ENCODE measurements around the gene NTM. TPM values are rescaled to one million over a fixed set of nuclear protein-coding genes. Genes with fewer than 3 reads are reported as not detected.
A peak's percentile ranks its signal among the peaks of the same experiment; 100 is the strongest.

Gene NTM
- total and polyA plus RNA-seq, 2 experiments from 2014 or later: 25.9 to 49.0 TPM

DNA sequence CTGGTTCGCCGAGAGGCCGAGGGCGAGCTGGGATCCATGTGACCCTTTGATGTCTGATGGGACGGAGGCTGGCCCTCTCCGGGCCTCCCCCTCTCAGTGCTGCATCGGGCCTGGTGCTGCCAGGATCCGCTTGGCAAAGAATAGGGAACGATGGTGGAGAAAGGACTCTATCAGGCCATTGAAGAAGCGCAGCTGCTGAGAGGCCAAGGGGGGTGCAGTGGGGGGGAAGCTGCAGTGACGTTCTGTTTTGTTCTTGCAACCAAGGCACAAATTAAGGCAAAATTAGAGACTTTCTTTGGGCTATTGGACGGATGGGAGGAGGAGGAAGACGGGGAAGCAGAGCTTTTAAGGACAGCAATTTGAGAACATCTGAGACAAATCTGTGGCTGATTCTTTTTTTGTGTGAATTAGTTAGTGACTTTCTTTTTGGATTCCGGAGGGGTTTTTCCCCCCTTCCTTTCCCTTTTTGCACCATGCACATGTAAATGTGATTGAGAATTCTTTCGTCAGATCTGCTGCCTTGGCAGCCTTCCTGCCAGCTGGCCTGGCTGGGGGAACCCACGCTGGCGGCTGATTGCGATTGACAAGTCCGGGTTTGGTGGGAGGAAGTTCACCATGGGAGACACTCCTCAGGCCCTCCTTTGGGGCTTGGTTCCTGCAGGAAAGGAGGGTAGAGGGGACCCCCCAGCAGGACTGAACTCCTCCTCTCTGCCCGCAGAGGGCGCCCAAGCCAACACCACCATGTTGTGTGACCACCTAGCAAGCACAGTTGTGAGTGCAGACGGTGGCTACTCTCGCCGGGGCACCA, 214.6 kb downstream of the NTM start:
- Histone ChIP-seq H2AFZ (no peak overlapping the region), H3K27me3 (replicated peaks; ENCODE audit: insufficient read depth) (no peaks in the 10 kb centered on the region), H3K4me3 (no peak overlapping the region), H4K20me1 (ENCODE audit: insufficient read depth) (no peaks in the 10 kb centered on the region), H3F3A (ENCODE audit: insufficient read depth) (peaks cover 15% of the 10 kb centered on the region), H3K9ac (no peak overlapping the region), H3K27ac (no peak overlapping the region), H3K9me2 (ENCODE audit: insufficient read depth) (no peaks in the 10 kb centered on the region), H3K79me2 (ENCODE audit: insufficient read depth) (no peaks in the 10 kb centered on the region), H3K4me2 (ENCODE audit: unreplicated experiment) (no peak overlapping the region), H3K4me1 (ENCODE audit: insufficient read depth) (peaks cover 21% of the 10 kb centered on the region), H3K9me3 (ENCODE audit: low read depth) (no peaks in the 10 kb centered on the region), H3K36me3 (ENCODE audit: low read depth) (no peaks in the 10 kb centered on the region)
- in situ Hi-C loops (cut with MboI): loop anchor here (5.0 kb wide), 1 partner anchor 82 kb away; no protein-coding TSS in a partner anchor
- WGBS, 2 experiments (ENCODE audit: low coverage in 1 of 2, low lambda C conversion rate in 2 of 2, missing lambda C conversion rate in 2 of 2): 62 to 63% methylated on average over 24 of the region's 24 CpGs
- DNase-seq: no peak
- TF ChIP-seq EZH2phosphoT487 (IDR thresholded peaks at IDR 0.05; ENCODE audit: insufficient read depth, low read depth) (no peak), EZH2 (IDR thresholded peaks at IDR 0.05; ENCODE audit: insufficient read depth, poor library complexity, severe bottlenecking) (no peak)

GRCh38 chr11:131588057-131588456, 217.6 kb downstream of the NTM start:
- Histone ChIP-seq H3F3A (ENCODE audit: insufficient read depth) (no peaks in the 10 kb centered on the region), H3K4me1 (ENCODE audit: insufficient read depth) (peaks cover 9% of the 10 kb centered on the region), H3K4me3 (no peak overlapping the region), H3K4me2 (ENCODE audit: unreplicated experiment) (no peak overlapping the region), H3K9me2 (ENCODE audit: insufficient read depth) (no peaks in the 10 kb centered on the region), H3K36me3 (ENCODE audit: low read depth) (no peaks in the 10 kb centered on the region), H4K20me1 (ENCODE audit: insufficient read depth) (no peaks in the 10 kb centered on the region), H3K9ac (no peak overlapping the region), H3K79me2 (ENCODE audit: insufficient read depth) (no peaks in the 10 kb centered on the region), H3K27me3 (replicated peaks; ENCODE audit: insufficient read depth) (no peaks in the 10 kb centered on the region), H2AFZ (no peak overlapping the region), H3K9me3 (ENCODE audit: low read depth) (no peaks in the 10 kb centered on the region), H3K27ac (no peak overlapping the region)
- WGBS, 2 experiments (ENCODE audit: low coverage in 1 of 2, low lambda C conversion rate in 2 of 2, missing lambda C conversion rate in 2 of 2): 34 to 41% methylated on average over 3 of the region's 3 CpGs
- TF ChIP-seq EZH2phosphoT487 (IDR thresholded peaks at IDR 0.05; ENCODE audit: insufficient read depth, low read depth) (no peak), EZH2 (IDR thresholded peaks at IDR 0.05; ENCODE audit: insufficient read depth, poor library complexity, severe bottlenecking) (no peak)
- in situ Hi-C loops (cut with MboI): loop anchor here (5.0 kb wide), 1 partner anchor 79 kb away; no protein-coding TSS in a partner anchor
- no peak for DNase-seq

- WGBS, 2 experiments (ENCODE audit: low coverage in 1 of 2, low lambda C conversion rate in 2 of 2, missing lambda C conversion rate in 2 of 2): 33 to 38% methylated on average over 7 of the region's 7 CpGs
- H3K4me2 ChIP-seq (ENCODE audit: unreplicated experiment): peak overlapping the region; percentile 5
- no peaks in the 10 kb centered on the region for H3K79me2 ChIP-seq (ENCODE audit: insufficient read depth)
- no peak overlapping the region for H3K4me3 ChIP-seq
- H3K36me3 ChIP-seq (ENCODE audit: low read depth): no peaks in the 10 kb centered on the region
- H3K9me3 ChIP-seq (ENCODE audit: low read depth): no peaks in the 10 kb centered on the region
- in situ Hi-C loops (cut with MboI): no loop called here
- TF ChIP-seq EZH2 (IDR thresholded peaks at IDR 0.05; ENCODE audit: insufficient read depth, poor library complexity, severe bottlenecking): no peak
- TF ChIP-seq EZH2phosphoT487 (IDR thresholded peaks at IDR 0.05; ENCODE audit: insufficient read depth, low read depth): no peak
- no peaks in the 10 kb centered on the region for H4K20me1 ChIP-seq (ENCODE audit: insufficient read depth)
- no peak overlapping the region for H3K9ac ChIP-seq
- peak; percentile 66 for DNase-seq
- H3F3A ChIP-seq (ENCODE audit: insufficient read depth): no peaks in the 10 kb centered on the region
- H3K4me1 ChIP-seq (ENCODE audit: insufficient read depth): peaks cover 9% of the 10 kb centered on the region
- H3K27me3 ChIP-seq (replicated peaks; ENCODE audit: insufficient read depth): peaks cover 14% of the 10 kb centered on the region
- H3K9me2 ChIP-seq (ENCODE audit: insufficient read depth): no peaks in the 10 kb centered on the region
- H3K27ac ChIP-seq: no peak overlapping the region
- peak overlapping the region; percentile 32; the same call in 1 of the 2 replicates for H2AFZ ChIP-seq
Observed at GRCh38 chr11:131591051-131591461, 220.6 kb downstream of the NTM start.

DNA sequence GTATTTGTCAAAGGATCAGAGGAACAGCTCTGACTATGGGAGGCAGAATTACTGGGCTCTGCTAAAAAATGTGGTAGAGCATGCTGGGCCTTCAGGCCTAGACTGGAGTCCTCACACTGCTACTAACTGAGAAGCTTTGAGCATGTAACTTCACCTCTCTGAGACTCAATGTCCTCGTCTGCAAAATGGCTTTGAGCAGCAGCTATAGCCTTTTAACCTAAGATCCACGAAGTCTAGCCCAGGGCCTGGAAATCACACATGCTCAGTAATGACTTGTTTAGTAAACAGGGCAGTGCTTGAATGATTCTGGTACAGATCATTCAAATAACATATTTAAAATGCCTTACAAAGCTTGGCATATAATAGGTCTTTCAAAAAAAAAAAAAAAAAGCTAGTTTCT, 221.7 kb downstream of the NTM start:
- no peaks in the 10 kb centered on the region for H3K36me3 ChIP-seq (ENCODE audit: low read depth)
- H3K4me1 ChIP-seq (ENCODE audit: insufficient read depth): peaks cover 9% of the 10 kb centered on the region
- H3K4me3 ChIP-seq: no peak overlapping the region
- H3K27me3 ChIP-seq (replicated peaks; ENCODE audit: insufficient read depth): peaks cover 20% of the 10 kb centered on the region
- H3K9ac ChIP-seq: no peak overlapping the region
- H3K4me2 ChIP-seq (ENCODE audit: unreplicated experiment): no peak overlapping the region
- no peaks in the 10 kb centered on the region for H3K9me3 ChIP-seq (ENCODE audit: low read depth)
- H3F3A ChIP-seq (ENCODE audit: insufficient read depth): no peaks in the 10 kb centered on the region
- no peak overlapping the region for H2AFZ ChIP-seq
- TF ChIP-seq EZH2 (IDR thresholded peaks at IDR 0.05; ENCODE audit: insufficient read depth, poor library complexity, severe bottlenecking): no peak
- no peak overlapping the region for H3K27ac ChIP-seq
- in situ Hi-C loops (cut with MboI): no loop called here
- no peaks in the 10 kb centered on the region for H3K79me2 ChIP-seq (ENCODE audit: insufficient read depth)
- H4K20me1 ChIP-seq (ENCODE audit: insufficient read depth): no peaks in the 10 kb centered on the region
- H3K9me2 ChIP-seq (ENCODE audit: insufficient read depth): no peaks in the 10 kb centered on the region
- no peak for DNase-seq
- WGBS, 2 experiments (ENCODE audit: low coverage in 1 of 2, low lambda C conversion rate in 2 of 2, missing lambda C conversion rate in 2 of 2): 69 to 72% methylated on average over 2 of the region's 2 CpGs

Data from GM23248 (cell line).